Neural cell (in vitro differentiated cells): Measurements from ENCODE around the gene YIPF6. TPM values are rescaled to one million over a fixed set of nuclear protein-coding genes. Genes with fewer than 3 reads are reported as not detected.
A peak's percentile ranks its signal among the peaks of the same experiment; 100 is the strongest.

ENCODE experiments used
- H2AFZ ChIP-seq: fragments of 200-600, 300-800 bp; sonication (generic), shearing (Covaris generic); 2 replicates; pipeline ENCODE4 v1.6.0; 2014; ENCODE audit warnings: low read depth, mild to moderate bottlenecking, antibody characterized with exemption, low read length, moderate library complexity
- H3F3A ChIP-seq: fragments of 200-600 bp; shearing (Covaris generic); 2 replicates; pipeline ENCODE4 v1.6.1; 2016; ENCODE audit warnings: mild to moderate bottlenecking, moderate library complexity, mixed read lengths, antibody characterized with exemption, low read length; ENCODE audit not compliant: insufficient read depth, poor library complexity, severe bottlenecking
- H3K27ac ChIP-seq: fragments of 200-600, 300-800 bp; sonication (generic), shearing (Covaris generic); 2 replicates; pipeline ENCODE4 v1.5.1; 2014; ENCODE audit warnings: mild to moderate bottlenecking, low read length, moderate library complexity
- H3K27me3 ChIP-seq: fragments of 300-800, 200-600 bp; sonication (generic), shearing (Covaris generic); 2 replicates; pipeline ENCODE4 v1.6.0; 2014; ENCODE audit warnings: mild to moderate bottlenecking, low read depth, low read length, moderate library complexity; ENCODE audit not compliant: insufficient read depth
- H3K36me3 ChIP-seq: fragments of 300-800, 200-600 bp; sonication (generic), shearing (Covaris generic); 2 replicates; pipeline ENCODE4 v1.5.1; 2014; ENCODE audit warnings: mild to moderate bottlenecking, antibody characterized with exemption, low read length, moderate library complexity; ENCODE audit not compliant: insufficient read depth
- H3K4me2 ChIP-seq: fragments of 300-800, 200-600 bp; sonication (generic), shearing (Covaris generic); 2 replicates; pipeline ENCODE4 v1.6.0; 2014; ENCODE audit warnings: mild to moderate bottlenecking, low read length
- H3K4me3 ChIP-seq: fragments of 300-800, 200-600 bp; sonication (generic), shearing (Covaris generic); 2 replicates; pipeline ENCODE4 v1.5.1; 2014; ENCODE audit warnings: mild to moderate bottlenecking, low read length, moderate library complexity
- H3K79me2 ChIP-seq: fragments of 200-600 bp; shearing (Covaris generic); replicated peaks from 2 replicates; pipeline ENCODE4 v1.6.0; 2014; ENCODE audit warnings: mild to moderate bottlenecking, low read length, moderate library complexity; ENCODE audit not compliant: insufficient read depth
- H3K9ac ChIP-seq: fragments of 300-800, 200-600 bp; sonication (generic), shearing (Covaris generic); 2 replicates; pipeline ENCODE4 v1.6.1; 2016; ENCODE audit warnings: mild to moderate bottlenecking, low read length, mixed read lengths
- H3K9me2 ChIP-seq: fragments of 200-600 bp; shearing (Covaris generic); 2 replicates; pipeline ENCODE4 v1.6.1; 2016; ENCODE audit warnings: mild to moderate bottlenecking, low read length, mixed read lengths; ENCODE audit not compliant: insufficient read depth
- H3K9me3 ChIP-seq: fragments of 200-600, 300-800 bp; sonication (generic), shearing (Covaris generic); 2 replicates; pipeline ENCODE4 v1.6.1; 2016; ENCODE audit warnings: mild to moderate bottlenecking, mixed run types, low read length, moderate library complexity, mixed read lengths
- H4K20me1 ChIP-seq: fragments of 200-600 bp; shearing (Covaris generic); 2 replicates; pipeline ENCODE4 v1.6.1; 2016; ENCODE audit warnings: mild to moderate bottlenecking, mixed run types; ENCODE audit not compliant: insufficient read depth
- EP300 ChIP-seq: fragments of 450-650 bp; conservative IDR thresholded peaks from 2 replicates; pipeline ENCODE4 v1.6.1; 2014; ENCODE audit warnings: antibody characterized with exemption, mild to moderate bottlenecking, moderate library complexity; ENCODE audit not compliant: poor library complexity, severe bottlenecking
- EZH2 ChIP-seq: fragments of 200-600, 300-800 bp; shearing (Covaris generic), sonication (generic); IDR thresholded peaks from 2 replicates; pipeline ENCODE4 v1.6.1; 2014; ENCODE audit warnings: antibody characterized with exemption, low read length, borderline replicate concordance, mild to moderate bottlenecking; ENCODE audit not compliant: insufficient read depth, poor library complexity, severe bottlenecking
- MXI1 ChIP-seq: fragments of 450-650 bp; conservative IDR thresholded peaks from 2 replicates; pipeline ENCODE4 v1.6.1; 2014; ENCODE audit warnings: antibody characterized with exemption, mild to moderate bottlenecking; ENCODE audit not compliant: poor library complexity, severe bottlenecking
- POLR2AphosphoS5 ChIP-seq: IDR thresholded peaks from 2 replicates; pipeline ENCODE4 v1.6.1; 2012
- RAD21 ChIP-seq: fragments of 450-650 bp; conservative IDR thresholded peaks from 2 replicates; pipeline ENCODE4 v1.6.1; 2014; ENCODE audit warnings: antibody characterized with exemption, mild to moderate bottlenecking, moderate library complexity
- SMC3 ChIP-seq: fragments of 450-650 bp; conservative IDR thresholded peaks from 2 replicates; pipeline ENCODE4 v1.6.1; 2014; ENCODE audit warnings: antibody characterized with exemption, mild to moderate bottlenecking, moderate library complexity; ENCODE audit not compliant: poor library complexity
- TAF1 ChIP-seq: IDR thresholded peaks from 2 replicates; pipeline ENCODE4 v1.6.1; 2012; ENCODE audit warnings: low read depth
- polyA plus RNA-seq: library from polyadenylated mRNA; depleted of rRNA; stranded (reverse); fragments of >200 nt; gene quantifications from 2 replicates; pipeline ENCODE4 v1.2.3, GENCODE V29; 2014
- TF ChIP-seq, protein P1 (sequence below): fragments of 450-650 bp; IDR thresholded peaks from 2 replicates; pipeline ENCODE4 v1.5.1; 2014; ENCODE audit warnings: antibody characterized with exemption, mild to moderate bottlenecking, moderate library complexity; ENCODE audit not compliant: poor library complexity, severe bottlenecking
- TF ChIP-seq, protein P2 (sequence below): IDR thresholded peaks from 2 replicates; pipeline ENCODE4 v1.6.1; 2012; ENCODE audit warnings: borderline replicate concordance

The YIPF6 gene
- polyA plus RNA-seq, 1 donor from 2014 or later, result 28.5 TPM

DNA sequence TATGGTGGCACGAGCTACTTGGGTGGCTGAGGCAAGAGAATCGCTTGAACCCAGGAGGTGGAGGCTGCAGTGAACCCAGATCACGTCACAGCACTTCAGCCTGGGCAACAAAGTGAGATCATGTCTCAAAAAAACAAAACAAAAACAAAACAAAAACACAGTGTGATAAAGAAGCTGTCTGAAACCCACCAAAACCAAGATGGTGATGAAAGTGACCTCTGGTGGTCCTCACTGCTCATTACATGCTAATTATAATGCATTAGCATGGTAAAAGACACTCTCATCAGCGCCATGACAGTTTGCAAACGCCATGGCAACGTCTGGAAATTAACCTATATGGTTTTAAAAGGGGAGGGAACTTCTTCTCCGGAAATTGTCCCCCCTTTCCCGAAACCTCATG lies 36.2 kb upstream of the YIPF6 start:
- H4K20me1 ChIP-seq, result no peaks in the 10 kb centered on the region
- H3K27me3 ChIP-seq, result no peaks in the 10 kb centered on the region
- H3K4me2 ChIP-seq, result no peak overlapping the region
- no peak overlapping the region for H3K9ac ChIP-seq
- H3K79me2 ChIP-seq, result no peaks in the 10 kb centered on the region
- H3K4me3 ChIP-seq, result no peak overlapping the region
- no peaks in the 10 kb centered on the region for H3K9me3 ChIP-seq
- H2AFZ ChIP-seq, result no peak overlapping the region
- no peaks in the 10 kb centered on the region for H3K9me2 ChIP-seq
- TF ChIP-seq, protein P1, sequence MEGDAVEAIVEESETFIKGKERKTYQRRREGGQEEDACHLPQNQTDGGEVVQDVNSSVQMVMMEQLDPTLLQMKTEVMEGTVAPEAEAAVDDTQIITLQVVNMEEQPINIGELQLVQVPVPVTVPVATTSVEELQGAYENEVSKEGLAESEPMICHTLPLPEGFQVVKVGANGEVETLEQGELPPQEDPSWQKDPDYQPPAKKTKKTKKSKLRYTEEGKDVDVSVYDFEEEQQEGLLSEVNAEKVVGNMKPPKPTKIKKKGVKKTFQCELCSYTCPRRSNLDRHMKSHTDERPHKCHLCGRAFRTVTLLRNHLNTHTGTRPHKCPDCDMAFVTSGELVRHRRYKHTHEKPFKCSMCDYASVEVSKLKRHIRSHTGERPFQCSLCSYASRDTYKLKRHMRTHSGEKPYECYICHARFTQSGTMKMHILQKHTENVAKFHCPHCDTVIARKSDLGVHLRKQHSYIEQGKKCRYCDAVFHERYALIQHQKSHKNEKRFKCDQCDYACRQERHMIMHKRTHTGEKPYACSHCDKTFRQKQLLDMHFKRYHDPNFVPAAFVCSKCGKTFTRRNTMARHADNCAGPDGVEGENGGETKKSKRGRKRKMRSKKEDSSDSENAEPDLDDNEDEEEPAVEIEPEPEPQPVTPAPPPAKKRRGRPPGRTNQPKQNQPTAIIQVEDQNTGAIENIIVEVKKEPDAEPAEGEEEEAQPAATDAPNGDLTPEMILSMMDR, result peak; percentile 68
- TF ChIP-seq EZH2 (no peak), TAF1 (no peak), EP300 (no peak), RAD21 (peak; percentile 56), POLR2AphosphoS5 (no peak), SMC3 (peak; percentile 73), MXI1 (no peak)
- TF ChIP-seq, protein P2, sequence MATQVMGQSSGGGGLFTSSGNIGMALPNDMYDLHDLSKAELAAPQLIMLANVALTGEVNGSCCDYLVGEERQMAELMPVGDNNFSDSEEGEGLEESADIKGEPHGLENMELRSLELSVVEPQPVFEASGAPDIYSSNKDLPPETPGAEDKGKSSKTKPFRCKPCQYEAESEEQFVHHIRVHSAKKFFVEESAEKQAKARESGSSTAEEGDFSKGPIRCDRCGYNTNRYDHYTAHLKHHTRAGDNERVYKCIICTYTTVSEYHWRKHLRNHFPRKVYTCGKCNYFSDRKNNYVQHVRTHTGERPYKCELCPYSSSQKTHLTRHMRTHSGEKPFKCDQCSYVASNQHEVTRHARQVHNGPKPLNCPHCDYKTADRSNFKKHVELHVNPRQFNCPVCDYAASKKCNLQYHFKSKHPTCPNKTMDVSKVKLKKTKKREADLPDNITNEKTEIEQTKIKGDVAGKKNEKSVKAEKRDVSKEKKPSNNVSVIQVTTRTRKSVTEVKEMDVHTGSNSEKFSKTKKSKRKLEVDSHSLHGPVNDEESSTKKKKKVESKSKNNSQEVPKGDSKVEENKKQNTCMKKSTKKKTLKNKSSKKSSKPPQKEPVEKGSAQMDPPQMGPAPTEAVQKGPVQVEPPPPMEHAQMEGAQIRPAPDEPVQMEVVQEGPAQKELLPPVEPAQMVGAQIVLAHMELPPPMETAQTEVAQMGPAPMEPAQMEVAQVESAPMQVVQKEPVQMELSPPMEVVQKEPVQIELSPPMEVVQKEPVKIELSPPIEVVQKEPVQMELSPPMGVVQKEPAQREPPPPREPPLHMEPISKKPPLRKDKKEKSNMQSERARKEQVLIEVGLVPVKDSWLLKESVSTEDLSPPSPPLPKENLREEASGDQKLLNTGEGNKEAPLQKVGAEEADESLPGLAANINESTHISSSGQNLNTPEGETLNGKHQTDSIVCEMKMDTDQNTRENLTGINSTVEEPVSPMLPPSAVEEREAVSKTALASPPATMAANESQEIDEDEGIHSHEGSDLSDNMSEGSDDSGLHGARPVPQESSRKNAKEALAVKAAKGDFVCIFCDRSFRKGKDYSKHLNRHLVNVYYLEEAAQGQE, result no peak
- H3F3A ChIP-seq, result no peaks in the 10 kb centered on the region
- no peaks in the 10 kb centered on the region for H3K36me3 ChIP-seq
- no peak overlapping the region for H3K27ac ChIP-seq

DNA sequence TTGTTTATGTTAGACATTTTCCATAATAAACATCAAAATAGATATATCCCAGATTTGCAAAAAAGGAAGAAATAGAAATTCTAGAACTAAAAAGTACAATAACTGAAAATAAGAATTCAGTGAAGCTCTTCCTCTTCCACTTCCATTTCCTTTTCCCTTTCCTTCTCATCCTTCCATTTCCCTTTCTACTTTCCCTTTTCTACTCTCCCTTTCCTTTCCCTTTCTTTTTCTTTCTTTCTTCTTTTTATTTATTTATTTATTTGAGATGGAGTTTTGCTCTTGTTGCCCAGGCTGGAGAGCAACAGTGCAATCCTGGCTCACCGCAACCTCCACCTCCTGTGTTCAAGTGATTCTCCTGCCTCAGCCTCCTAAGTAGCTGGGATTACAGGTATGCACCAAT lies 35.0 kb upstream of the YIPF6 start:
- no peaks in the 10 kb centered on the region for H3K27me3 ChIP-seq
- no peaks in the 10 kb centered on the region for H3K36me3 ChIP-seq
- no peak overlapping the region for H3K4me2 ChIP-seq
- H2AFZ ChIP-seq, result no peak overlapping the region
- no peak overlapping the region for H3K9ac ChIP-seq
- H3K9me3 ChIP-seq, result no peaks in the 10 kb centered on the region
- H3K4me3 ChIP-seq, result no peak overlapping the region
- no peaks in the 10 kb centered on the region for H3K9me2 ChIP-seq
- no peaks in the 10 kb centered on the region for H4K20me1 ChIP-seq
- no peaks in the 10 kb centered on the region for H3F3A ChIP-seq
- TF ChIP-seq EZH2, result no peak
- no peak for TF ChIP-seq SMC3
- no peak for TF ChIP-seq MXI1
- TF ChIP-seq, protein P2, result no peak
- no peak for TF ChIP-seq RAD21
- no peak for TF ChIP-seq POLR2AphosphoS5
- TF ChIP-seq TAF1, result no peak
- TF ChIP-seq, protein P1, result no peak
- TF ChIP-seq EP300, result no peak
- no peaks in the 10 kb centered on the region for H3K79me2 ChIP-seq
- no peak overlapping the region for H3K27ac ChIP-seq
